SK-N-SH treated with all-trans-retinoic acid at 6 μM for 48 hours (cell line): ENCODE results near the gene CDC42EP2.

ENCODE experiments used
- ATAC-seq: fragments of 200-7000 bp; cut with Tn5 transposase; 3 replicates; pipeline ENCODE4 v1.9.1; 2020; ENCODE audit warnings: mild to moderate bottlenecking, moderate library complexity
- CSDC2 ChIP-seq: fragments of 250-450 bp; sonication (Bioruptor Pico); IDR thresholded peaks from 2 replicates; pipeline ENCODE4 v1.5.0; 2020; ENCODE audit warnings: mild to moderate bottlenecking, moderate library complexity
- ESRRG ChIP-seq: fragments of 250-450 bp; sonication (Bioruptor Pico); IDR thresholded peaks from 2 replicates; pipeline ENCODE4 v1.6.1; 2021; ENCODE audit warnings: mild to moderate bottlenecking
- GLIS3 ChIP-seq: fragments of 250-450 bp; sonication (Bioruptor Pico); IDR thresholded peaks from 2 replicates; pipeline ENCODE4 v1.5.0; 2020; ENCODE audit warnings: mild to moderate bottlenecking, moderate library complexity
- ISL1 ChIP-seq: fragments of 250-450 bp; sonication (Bioruptor Pico); IDR thresholded peaks from 2 replicates; pipeline ENCODE4 v2.1.2; 2022; ENCODE audit warnings: mild to moderate bottlenecking, moderate library complexity
- OSR1 ChIP-seq: fragments of 250-450 bp; sonication (Bioruptor Pico); IDR thresholded peaks from 2 replicates; pipeline ENCODE4 v1.8.0; 2022; ENCODE audit warnings: moderate library complexity, mild to moderate bottlenecking, inconsistent platforms
- POU6F1 ChIP-seq: fragments of 250-450 bp; sonication (Bioruptor Pico); IDR thresholded peaks from 2 replicates; pipeline ENCODE4 v1.8.0; 2021; ENCODE audit warnings: low read depth, mild to moderate bottlenecking, moderate library complexity, borderline replicate concordance
- PPARA ChIP-seq: fragments of 250-450 bp; sonication (Bioruptor Pico); IDR thresholded peaks from 2 replicates; pipeline ENCODE4 v1.5.0; 2020; ENCODE audit warnings: mild to moderate bottlenecking, borderline replicate concordance
- RARB ChIP-seq: fragments of 250-450 bp; sonication (Bioruptor Pico); IDR thresholded peaks from 2 replicates; pipeline ENCODE4 v1.8.0; 2021; ENCODE audit warnings: mild to moderate bottlenecking, moderate library complexity
- SNAI2 ChIP-seq: fragments of 250-450 bp; sonication (Bioruptor Pico); IDR thresholded peaks from 2 replicates; pipeline ENCODE4 v1.5.0; 2020; ENCODE audit warnings: mild to moderate bottlenecking, moderate library complexity
- TCF4 ChIP-seq: fragments of 250-450 bp; sonication (Bioruptor Pico); IDR thresholded peaks from 2 replicates; pipeline ENCODE4 v1.8.0; 2021; ENCODE audit warnings: mild to moderate bottlenecking, moderate library complexity, borderline replicate concordance
- TOX ChIP-seq: fragments of 250-450 bp; sonication (Bioruptor Pico); IDR thresholded peaks from 2 replicates; pipeline ENCODE4 v1.8.0; 2021; ENCODE audit warnings: mild to moderate bottlenecking, moderate library complexity, borderline replicate concordance
- ZC3H10 ChIP-seq: fragments of 250-450 bp; sonication (Bioruptor Pico); IDR thresholded peaks from 2 replicates; pipeline ENCODE4 v1.5.1; 2021; ENCODE audit warnings: mild to moderate bottlenecking, moderate library complexity
- ZFP30 ChIP-seq: fragments of 450-650 bp; formaldehyde crosslinking; IDR thresholded peaks from 2 replicates; pipeline ENCODE4 v1.5.0; 2022; ENCODE audit warnings: mild to moderate bottlenecking, moderate library complexity
- ZNF565 ChIP-seq: fragments of 450-650 bp; formaldehyde crosslinking; conservative IDR thresholded peaks from 2 replicates; pipeline ENCODE4 v1.5.0; 2020; ENCODE audit warnings: low read depth, mild to moderate bottlenecking, moderate library complexity
- ZNF70 ChIP-seq: fragments of 450-650 bp; formaldehyde crosslinking; IDR thresholded peaks from 2 replicates; pipeline ENCODE4 v1.5.0; 2020; ENCODE audit warnings: mild to moderate bottlenecking, moderate library complexity
- TF ChIP-seq, protein P1 (sequence below): fragments of 250-450 bp; sonication (Bioruptor Pico); IDR thresholded peaks from 2 replicates; pipeline ENCODE4 v1.8.0; 2020; ENCODE audit warnings: mild to moderate bottlenecking, moderate library complexity, borderline replicate concordance
- TF ChIP-seq, protein P2 (sequence below): fragments of 250-450 bp; sonication (Bioruptor Pico); IDR thresholded peaks from 2 replicates; pipeline ENCODE4 v1.5.0; 2020; ENCODE audit warnings: mild to moderate bottlenecking, moderate library complexity
- TF ChIP-seq, protein P3 (sequence below): fragments of 250-450 bp; sonication (Bioruptor Pico); IDR thresholded peaks from 2 replicates; pipeline ENCODE4 v1.5.1; 2021; ENCODE audit warnings: mild to moderate bottlenecking, moderate library complexity

Gene CDC42EP2

DNA sequence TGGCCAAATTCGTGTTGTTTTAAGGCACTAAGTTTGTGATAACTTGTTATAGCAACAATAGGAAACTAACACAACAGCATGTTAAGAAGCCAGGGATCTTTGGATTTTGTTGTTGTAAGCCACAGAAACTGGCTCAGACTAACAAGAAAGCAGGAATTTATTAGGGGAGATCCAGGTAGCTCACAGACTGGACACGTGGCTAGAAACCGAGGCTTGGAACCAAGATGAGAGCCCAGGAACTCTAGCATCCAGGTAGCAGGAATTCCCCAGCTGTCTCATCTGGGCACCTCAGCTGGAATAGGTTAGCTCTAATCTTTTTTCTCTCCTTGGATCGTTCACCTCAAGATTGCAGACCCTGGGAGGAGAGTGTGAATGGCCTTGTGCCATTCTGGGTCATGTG, 28.0 kb upstream of the CDC42EP2 start (continued):
- TF ChIP-seq ZNF565 (no peak), ZNF70 (CRISPR knock-in tag) (no peak), PPARA (CRISPR knock-in tag) (no peak)

DNA sequence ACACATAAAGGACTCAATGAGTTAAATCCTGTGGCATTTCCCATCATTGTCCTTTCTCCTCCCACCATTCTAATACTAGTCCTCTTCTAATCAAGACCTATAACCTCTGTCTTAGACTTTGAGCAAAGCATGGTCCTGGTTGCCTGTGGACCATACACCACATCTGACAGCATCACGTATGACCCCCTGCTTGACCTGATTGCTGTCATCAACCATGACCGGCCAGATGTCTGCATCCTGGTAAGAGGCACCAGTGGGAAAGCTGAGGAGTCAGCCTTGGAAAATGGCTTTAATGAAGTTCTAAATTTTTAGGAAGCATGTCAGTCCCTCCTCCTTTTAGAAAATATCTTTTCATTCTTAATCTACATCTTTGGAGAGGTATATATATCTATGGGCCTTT, 27.1 kb upstream of the CDC42EP2 start:
- no peak for ATAC-seq
- TF ChIP-seq SNAI2 (no peak), GLIS3 (CRISPR knock-in tag) (no peak), CSDC2 (CRISPR knock-in tag) (no peak), RARB (CRISPR knock-in tag) (no peak), TCF4 (CRISPR knock-in tag) (no peak), ISL1 (CRISPR knock-in tag) (no peak), ZC3H10 (CRISPR knock-in tag) (no peak), ESRRG (CRISPR knock-in tag) (no peak), TOX (CRISPR knock-in tag) (no peak), PPARA (CRISPR knock-in tag) (no peak), ZNF565 (no peak)
- TF ChIP-seq, protein P1, sequence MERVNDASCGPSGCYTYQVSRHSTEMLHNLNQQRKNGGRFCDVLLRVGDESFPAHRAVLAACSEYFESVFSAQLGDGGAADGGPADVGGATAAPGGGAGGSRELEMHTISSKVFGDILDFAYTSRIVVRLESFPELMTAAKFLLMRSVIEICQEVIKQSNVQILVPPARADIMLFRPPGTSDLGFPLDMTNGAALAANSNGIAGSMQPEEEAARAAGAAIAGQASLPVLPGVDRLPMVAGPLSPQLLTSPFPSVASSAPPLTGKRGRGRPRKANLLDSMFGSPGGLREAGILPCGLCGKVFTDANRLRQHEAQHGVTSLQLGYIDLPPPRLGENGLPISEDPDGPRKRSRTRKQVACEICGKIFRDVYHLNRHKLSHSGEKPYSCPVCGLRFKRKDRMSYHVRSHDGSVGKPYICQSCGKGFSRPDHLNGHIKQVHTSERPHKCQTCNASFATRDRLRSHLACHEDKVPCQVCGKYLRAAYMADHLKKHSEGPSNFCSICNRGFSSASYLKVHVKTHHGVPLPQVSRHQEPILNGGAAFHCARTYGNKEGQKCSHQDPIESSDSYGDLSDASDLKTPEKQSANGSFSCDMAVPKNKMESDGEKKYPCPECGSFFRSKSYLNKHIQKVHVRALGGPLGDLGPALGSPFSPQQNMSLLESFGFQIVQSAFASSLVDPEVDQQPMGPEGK (CRISPR knock-in tag), result no peak
- TF ChIP-seq, protein P2, sequence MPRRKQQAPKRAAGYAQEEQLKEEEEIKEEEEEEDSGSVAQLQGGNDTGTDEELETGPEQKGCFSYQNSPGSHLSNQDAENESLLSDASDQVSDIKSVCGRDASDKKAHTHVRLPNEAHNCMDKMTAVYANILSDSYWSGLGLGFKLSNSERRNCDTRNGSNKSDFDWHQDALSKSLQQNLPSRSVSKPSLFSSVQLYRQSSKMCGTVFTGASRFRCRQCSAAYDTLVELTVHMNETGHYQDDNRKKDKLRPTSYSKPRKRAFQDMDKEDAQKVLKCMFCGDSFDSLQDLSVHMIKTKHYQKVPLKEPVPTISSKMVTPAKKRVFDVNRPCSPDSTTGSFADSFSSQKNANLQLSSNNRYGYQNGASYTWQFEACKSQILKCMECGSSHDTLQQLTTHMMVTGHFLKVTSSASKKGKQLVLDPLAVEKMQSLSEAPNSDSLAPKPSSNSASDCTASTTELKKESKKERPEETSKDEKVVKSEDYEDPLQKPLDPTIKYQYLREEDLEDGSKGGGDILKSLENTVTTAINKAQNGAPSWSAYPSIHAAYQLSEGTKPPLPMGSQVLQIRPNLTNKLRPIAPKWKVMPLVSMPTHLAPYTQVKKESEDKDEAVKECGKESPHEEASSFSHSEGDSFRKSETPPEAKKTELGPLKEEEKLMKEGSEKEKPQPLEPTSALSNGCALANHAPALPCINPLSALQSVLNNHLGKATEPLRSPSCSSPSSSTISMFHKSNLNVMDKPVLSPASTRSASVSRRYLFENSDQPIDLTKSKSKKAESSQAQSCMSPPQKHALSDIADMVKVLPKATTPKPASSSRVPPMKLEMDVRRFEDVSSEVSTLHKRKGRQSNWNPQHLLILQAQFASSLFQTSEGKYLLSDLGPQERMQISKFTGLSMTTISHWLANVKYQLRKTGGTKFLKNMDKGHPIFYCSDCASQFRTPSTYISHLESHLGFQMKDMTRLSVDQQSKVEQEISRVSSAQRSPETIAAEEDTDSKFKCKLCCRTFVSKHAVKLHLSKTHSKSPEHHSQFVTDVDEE, result no peak

DNA sequence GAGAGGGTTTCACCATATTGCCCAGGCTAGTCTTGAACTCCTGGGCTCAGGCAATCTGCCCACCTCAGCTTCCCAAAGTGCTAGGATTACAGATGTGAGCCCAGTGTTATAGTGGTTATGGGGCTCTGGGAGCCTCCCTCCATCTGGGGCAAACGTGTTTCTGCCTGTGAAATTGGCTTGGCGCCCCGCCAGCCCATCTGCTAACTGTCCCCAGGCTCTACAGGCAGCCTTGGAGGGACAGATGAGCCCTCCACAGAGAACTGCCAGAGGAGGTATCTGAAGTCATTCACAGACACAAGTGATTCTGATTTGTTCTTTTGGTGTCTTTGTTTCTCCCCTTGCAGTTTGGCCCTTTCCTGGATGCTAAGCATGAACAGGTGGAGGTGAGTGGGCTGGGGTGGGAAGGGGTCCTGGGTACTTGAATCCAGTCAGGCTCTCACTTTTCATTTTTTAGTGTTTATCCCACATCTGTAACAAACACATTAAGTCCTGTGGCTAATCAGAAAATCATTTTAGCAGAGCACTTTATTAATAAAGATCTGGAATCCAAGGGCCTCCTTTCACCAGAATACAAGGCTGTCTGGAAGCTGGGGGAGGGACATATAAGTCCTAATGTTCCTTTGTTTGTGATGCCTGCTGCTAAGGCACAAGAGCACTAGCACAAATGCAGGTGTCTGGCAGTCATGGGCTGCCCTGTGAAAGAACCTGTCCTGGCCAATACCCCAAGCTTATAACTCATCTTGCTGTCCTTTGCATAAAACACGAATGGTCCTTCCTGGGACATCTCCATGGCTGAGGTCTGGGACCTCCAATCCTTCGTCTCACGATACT, 25.7 kb upstream of the CDC42EP2 start:
- ATAC-seq, result peak; percentile 54; the same call in 1 of the 3 replicates
- TF ChIP-seq, protein P3, sequence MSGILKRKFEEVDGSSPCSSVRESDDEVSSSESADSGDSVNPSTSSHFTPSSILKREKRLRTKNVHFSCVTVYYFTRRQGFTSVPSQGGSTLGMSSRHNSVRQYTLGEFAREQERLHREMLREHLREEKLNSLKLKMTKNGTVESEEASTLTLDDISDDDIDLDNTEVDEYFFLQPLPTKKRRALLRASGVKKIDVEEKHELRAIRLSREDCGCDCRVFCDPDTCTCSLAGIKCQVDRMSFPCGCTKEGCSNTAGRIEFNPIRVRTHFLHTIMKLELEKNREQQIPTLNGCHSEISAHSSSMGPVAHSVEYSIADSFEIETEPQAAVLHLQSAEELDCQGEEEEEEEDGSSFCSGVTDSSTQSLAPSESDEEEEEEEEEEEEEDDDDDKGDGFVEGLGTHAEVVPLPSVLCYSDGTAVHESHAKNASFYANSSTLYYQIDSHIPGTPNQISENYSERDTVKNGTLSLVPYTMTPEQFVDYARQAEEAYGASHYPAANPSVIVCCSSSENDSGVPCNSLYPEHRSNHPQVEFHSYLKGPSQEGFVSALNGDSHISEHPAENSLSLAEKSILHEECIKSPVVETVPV (CRISPR knock-in tag), result no peak
- TF ChIP-seq, protein P2, result 0 out of 2 replicates have a peak, but pooled peaks have one; percentile 28
- TF ChIP-seq ISL1 (CRISPR knock-in tag), result no peak
- peak; percentile 92 for TF ChIP-seq TCF4 (CRISPR knock-in tag)

GRCh38 chr11:65290448-65291165, 24.1 kb upstream of the CDC42EP2 start:
- ATAC-seq, result peak; percentile 52
- no peak for TF ChIP-seq ZFP30 (CRISPR knock-in tag)
- TF ChIP-seq PPARA (CRISPR knock-in tag), result no peak
- TF ChIP-seq ZNF70 (CRISPR knock-in tag), result no peak
- no peak for TF ChIP-seq POU6F1 (CRISPR knock-in tag)
- TF ChIP-seq TOX (CRISPR knock-in tag), result no peak
- no peak for TF ChIP-seq OSR1 (CRISPR knock-in tag)
- no peak for TF ChIP-seq TCF4 (CRISPR knock-in tag)
